ENCODE results near the gene ADH6.
"Not testable (repeated sequence)": the region's sequence is repeated elsewhere in the genome, so short reads cannot be mapped to it uniquely, and the experiment has no call there.

ADH6 gene

DNA sequence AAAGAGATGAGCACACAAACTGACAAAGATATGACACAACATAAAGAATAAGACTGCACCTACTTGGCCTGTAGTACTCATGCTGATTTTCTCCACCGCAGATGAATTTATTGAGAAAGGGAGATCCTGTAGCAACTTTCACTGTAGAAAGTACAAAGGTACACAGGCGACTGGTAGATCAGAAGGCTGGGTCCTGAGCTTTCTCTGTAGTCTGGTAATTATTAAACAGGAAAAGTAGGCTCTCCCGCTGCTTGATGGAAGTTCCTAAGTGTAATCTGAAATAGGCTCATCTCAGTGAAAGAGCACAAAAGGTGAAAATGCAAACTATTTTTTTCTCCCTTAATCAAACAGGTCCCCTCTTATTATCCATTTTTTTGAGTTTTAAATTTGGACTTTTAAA is at the start of gene ADH6:
TSS of gene ADH6 (minus strand) at position 175 of the 400 bp plus-strand sequence. CDS start at position 81, 94 bp downstream.
- no peak for DNase-seq

DNA sequence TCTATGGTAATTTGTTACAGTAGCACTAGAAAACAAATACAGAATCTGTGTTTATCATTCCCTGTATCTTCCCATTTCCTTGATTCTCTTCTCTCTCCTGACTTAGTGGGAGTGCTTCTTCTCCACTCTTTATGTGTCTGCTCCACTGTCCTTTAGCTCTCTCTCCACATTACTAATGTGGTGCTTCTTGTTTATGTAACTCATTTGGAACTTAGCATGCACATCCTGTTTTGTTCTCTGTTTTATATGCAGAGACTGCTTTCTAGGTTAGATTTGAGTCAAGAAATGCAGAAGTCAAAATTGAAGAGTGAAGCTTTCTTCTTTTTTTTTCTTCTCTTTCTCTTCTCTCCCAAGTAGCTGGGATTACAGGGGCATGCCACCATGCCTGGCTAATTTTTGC is 45.9 kb upstream of the ADH6 start:
- DNase-seq = no peak

DNA sequence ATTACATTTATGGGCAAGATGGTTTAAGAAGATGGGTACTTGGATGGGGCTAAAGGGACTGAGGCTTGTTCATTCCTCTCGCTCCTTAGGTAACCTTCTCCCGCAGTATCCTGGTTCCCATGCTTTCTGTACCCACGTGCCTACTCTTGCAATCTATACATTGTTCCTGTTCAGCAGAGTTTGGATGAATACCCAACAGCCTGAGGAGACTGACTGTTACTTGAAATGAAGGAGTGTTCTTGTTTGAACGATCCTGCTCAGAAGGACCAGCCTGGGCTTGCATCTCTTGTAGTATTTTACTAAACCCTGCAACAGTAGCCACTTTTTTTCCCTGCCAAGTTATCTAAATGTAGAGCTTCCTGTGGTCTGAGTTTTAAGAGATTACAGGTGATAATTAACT is 33.7 kb upstream of the ADH6 start:
- DNase-seq = no peak

DNA sequence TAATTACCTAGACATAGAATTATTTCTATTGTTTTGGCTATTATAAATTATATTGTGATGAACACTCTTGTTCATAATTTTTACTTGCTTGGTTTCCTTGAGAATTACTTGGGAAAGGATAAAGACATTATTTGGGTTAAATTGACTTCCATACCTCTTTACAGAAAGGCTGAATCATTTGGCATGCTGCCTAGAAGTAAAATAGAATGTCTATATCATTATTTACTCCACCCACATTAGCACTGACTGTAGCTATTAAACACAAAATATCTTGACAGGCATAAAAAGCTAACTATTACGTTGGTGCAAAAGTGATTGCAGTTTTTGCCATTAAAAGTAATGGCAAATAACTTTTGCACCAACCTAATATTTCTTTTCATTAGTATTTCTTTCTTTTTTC is 29.7 kb upstream of the ADH6 start:
- no peak for DNase-seq

DNA sequence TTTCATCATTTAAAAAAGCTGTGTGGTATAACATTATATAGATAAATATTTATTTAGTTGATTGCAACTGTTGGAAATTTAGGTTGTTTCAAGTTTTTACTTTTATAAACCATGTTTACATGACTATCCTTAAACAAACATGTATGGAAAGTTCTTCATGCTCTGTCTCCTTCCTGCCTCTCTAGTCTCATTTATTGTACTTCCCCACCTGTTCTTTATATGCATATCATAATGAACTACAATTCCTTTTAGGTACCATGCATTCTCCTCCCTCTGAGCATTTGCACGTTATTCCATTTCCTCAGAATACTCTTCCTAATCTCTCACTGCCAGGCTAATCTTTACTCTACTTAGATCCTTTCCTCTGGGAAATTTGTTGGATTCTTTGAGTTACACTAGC is 16.9 kb upstream of the ADH6 start:
- DNase-seq = no peak

DNA sequence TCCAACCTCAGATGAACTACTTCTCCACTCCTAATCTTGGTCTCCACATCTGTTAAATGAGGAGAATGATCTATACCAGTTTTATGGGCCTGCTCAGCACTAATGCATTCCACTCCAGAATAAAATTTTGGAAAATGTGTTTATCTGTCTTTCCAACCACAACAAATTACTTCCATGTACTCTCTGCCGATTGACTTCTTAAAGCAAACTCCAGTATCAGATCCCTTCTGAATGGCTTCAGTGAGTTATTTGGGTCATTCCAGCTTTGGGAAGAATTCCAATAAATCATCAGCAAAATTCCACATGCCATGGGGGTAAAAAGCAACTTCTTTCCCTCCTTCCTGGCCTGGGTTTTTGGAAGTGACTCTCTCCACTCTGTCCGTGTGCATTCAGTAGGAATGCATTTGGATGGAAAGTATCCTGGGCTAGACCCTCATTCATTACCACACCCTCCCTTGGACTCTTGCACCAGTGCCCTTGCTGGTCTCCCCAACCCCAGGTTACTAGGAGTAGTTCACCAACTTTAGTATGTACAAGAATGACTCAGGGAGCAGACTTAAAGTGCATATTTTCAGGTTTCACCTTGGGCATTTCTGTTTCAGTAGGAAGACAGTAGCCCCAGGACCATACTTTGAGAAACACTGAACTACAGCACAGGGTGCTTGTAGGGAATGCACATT is 15.4 kb upstream of the ADH6 start:
- no peak for DNase-seq

DNA sequence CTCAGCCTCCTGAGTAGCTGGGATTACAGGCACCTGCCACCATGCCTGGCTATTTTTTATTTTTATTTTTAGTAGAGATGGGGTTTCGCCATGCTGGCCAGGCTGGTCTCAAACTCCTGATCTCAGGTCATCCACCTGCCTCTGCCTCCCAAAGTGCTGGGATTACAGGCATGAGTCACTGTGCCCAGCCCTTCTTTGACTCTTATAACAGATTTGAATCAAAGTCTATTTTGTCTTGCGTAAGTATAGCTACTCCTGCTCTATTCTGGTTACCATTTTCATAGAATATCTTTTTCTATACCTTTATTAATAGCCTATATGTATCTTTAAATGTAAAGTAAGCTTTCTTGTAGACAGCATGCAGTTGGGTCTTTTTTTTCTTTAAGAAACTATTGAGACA is 14.4 kb upstream of the ADH6 start:
- DNase-seq = not testable (repeated sequence)

DNA sequence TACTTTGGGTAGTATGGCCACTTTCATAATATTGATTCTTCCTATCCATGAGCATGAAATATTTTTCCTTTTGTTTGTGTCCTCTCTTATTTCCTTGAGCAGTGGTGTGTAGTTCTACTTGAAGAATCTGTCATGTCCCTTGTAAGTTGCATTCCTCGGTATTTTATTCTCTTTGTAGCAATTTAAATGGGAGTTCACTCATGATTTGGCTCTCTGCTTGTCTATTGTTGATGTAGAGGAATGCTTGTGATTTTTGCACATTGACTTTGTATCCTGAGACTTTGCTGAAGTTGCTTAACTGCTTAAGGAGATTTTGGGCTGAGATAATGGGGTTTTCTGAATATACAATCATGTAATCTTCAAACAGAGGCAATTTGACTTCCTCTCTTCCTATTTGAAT is 9.7 kb upstream of the ADH6 start:
- DNase-seq = not testable (repeated sequence)

DNA sequence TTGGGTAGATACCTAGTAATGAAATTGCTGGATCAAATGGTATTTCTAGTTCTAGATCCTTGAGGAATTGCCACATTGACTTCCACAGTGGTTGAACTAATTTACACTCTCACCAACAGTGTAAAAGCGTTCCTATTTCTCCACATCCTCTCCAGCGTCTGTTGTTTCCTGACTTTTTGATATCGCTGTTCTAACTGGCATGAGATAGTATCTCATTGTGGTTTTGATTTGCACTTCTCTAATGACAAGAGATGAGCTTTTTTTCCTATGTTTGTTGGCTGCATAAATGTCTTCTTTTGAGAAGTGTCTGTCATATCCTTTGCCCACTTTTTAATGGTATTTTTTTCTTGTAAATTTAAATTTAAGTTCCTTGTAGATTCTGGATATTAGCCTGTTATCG is 8.6 kb upstream of the ADH6 start:
- not testable (repeated sequence) for DNase-seq

DNA sequence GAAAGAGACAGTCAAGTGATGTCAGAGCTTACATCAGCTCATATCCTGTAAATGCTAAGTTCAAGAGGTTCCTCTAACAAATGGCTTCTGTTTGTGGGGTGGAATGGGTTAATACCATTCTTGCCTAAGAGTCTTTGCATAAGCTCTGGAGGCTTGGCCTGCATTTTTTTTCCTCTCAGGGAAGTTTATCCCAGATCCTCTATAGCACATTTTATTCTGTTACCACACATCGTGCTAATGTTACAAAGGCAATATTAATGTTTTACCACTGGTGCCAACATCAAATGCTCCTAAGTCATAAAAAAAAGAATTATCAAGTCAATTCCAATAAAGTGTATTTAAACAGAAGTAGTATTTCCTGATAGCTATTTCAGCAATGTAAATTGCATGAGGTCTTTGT is 2.9 kb upstream of the ADH6 start:
- DNase-seq = no peak

DNA sequence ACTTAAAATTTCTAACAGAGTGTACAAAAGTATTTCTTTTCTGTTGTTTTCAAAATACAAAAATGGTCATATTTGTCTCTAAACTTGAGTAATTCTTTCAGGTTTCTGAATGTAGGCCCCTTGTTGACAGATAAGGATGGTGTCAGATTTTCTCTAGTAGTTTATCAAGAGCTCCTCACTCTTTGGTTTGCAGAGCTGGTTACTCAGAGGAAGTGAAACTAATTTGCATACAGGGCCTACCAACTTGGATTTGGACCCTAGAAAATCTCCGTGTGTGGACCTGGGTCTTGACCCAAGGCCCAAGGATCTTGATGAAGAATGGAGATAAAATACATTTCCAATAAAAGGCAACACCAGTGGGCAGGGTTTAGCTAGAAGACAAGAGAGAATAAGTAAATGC is 433 bp upstream of the ADH6 start:
- no peak for DNase-seq

DNA sequence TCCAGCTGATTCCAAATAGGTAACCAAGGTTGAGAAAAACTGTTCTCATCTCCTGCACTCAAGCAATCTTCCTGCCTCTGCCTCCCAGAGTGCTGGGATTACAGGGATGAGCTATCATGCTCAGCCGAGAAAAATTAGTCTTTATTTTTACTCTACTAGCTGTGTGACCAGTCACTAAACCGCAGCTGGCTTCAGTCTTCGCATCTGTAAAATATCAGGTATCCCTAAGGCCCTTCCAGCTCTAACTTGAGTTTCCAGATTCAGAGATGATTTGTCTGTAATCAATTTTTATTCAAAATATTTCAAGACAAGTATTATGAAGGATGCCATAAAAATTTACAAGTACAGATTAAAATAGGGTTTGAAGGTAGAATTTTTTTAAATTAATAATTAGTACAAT is 3.5 kb downstream of the ADH6 start:
- DNase-seq = no peak

DNA sequence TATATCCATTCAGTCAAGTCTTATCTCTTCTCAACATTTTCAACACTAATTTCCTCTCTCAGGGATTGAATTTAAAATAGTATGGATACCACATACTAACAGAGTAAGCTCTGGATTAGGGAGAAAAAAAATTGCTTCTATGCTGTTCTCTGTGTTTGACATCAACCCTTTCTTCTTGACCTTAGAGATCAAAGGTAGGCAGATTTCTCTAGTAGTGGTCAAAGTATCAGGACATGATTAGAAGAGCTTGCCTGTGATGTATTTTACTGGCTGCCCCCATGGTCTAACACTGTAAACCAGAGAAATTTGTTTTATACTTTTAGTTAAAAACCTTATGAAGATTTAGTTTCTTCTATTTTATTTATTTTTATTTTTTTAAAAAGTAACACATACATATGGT is 8.3 kb downstream of the ADH6 start:
- DNase-seq = no peak

DNA sequence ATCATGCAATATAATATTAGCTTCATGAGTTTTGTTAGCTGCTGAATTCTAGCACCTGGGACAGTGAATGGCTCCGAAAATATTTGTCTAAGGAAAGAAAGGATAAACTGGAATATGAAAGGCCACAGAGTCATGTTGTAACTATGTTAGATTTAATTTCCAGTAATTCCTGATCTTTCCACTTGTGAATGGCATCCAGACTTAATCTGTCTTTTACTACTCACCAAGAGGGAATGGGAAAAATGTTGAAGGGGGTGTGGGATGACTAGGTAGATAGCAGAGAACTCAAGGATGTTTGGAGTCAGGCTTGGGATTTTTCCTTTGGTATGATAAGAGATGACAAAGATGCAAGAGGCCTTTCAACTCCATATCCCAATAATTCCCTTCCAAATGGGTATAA is 9.4 kb downstream of the ADH6 start:
- DNase-seq = no peak

DNA sequence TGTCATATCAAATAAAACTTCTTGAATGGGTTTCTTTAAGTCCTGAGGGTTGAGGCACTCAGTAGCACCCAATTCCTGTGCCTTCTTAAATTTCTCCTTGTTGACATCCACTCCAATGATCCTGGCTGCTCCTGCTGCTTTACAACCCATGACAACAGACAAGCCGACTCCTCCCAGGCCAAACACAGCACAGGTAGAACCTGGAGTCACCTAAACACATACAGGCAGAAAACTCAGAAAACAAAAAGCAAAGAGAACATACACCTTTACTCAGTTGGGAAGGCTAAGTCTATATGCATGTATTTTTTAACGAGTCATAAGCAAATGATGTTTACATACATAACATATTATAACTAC is 10.3 kb downstream of the ADH6 start:
- no peak for DNase-seq

DNA sequence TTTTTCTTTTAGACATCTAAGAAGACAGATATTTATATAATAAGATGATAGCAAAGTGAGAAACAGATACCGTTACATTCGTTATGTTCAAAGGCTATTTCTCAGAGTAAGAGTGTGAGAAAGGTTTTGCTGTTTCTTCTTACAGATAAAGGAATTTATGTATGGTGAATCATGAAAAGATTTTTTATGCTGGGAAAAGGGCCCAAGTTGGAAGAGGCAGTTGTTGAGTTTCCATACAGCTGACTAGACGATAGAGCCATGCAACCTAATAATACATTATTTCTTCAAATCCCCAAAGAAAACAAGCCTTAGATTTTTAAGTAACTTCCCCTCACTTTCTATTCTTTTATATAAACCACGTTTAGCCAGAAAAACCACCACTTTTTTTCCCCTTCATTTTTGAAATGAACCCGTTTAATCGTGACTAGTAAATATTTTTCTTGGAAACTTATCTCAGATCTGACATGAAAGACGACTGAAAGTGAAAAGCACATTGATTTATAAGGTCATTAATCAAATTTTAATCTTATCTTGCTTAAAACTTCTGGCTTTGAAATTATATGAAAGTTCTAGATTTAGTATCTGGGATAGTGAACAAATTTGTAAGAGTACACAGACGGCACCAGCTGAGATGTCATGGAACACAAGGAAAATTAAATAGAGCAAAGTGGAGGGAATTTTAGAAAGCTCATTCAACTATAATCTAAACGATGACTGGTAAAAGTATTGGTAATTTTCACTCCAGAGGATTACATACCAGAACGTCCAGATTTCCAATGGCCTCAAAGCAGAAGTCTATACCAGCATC is 10.9 kb downstream of the ADH6 start:
- DNase-seq = no peak

DNA sequence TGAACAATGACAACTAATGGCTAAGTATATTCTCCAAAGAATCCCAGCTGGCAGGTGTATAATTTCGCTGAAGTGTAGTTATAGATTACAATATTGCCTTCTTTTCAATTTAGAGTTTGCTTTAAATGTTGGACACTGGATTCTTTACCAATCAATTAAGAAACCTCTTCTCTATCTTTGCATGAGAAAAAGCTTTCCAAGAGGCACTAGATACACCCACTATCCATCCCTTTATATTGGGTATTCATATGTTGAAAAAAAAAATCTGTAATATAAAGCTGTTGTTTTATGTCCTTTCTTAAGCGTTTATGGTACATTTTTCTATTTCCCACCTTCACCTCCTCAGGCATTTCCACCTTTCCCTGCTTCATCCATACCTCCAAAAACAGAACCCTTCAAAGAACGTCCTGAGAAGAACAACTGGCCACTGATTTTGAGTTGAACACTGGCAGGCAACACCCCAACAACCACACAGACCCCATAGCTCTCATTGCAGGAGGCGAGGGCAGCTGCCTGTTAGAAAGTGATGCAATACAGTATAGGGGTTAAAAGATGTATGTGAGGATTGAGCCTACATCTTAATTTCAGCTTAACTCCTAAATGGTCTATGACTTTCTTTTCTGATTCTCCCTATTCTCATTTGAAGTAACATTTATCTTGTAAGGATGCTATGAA is 11.8 kb downstream of the ADH6 start:
- no peak for DNase-seq

DNA sequence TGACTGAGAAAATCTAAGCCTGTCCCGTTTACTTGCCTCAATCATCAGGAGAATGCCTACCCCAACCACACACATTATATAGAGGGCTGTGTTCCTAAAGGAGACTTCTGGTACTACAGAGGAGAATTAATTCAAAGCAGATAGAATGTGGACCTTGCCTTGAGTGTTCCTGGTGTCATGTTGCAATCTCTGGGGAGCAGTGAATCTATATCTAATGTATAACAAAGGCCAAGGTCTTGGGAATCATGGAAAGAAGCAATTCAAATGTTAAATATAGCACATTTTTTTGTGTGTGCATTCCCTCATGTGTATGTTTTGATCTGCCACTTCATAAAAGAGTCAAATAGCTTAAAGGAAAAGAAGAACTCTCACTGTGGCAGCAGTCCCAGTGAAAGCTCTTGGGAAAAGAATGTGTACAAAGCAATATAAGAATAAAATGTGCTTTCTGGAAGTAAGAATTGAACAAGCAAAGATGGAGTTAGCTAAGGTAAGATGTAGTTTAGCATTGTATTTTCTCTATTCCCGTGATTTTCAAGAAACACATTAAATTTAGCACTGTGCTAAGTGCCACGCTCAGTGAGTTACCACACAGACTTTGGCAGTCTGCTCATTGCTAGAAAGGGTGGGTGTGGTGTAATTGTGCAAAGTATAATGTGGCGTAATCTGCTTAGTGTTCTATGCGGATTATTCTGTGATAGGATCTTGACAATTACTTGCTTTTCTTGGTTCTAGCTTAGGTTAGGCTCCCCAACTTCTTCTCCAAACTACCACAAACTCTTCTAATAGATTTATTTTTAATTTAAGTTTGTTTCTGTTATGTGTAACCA is 13.7 kb downstream of the ADH6 start:
- no peak for DNase-seq

DNA sequence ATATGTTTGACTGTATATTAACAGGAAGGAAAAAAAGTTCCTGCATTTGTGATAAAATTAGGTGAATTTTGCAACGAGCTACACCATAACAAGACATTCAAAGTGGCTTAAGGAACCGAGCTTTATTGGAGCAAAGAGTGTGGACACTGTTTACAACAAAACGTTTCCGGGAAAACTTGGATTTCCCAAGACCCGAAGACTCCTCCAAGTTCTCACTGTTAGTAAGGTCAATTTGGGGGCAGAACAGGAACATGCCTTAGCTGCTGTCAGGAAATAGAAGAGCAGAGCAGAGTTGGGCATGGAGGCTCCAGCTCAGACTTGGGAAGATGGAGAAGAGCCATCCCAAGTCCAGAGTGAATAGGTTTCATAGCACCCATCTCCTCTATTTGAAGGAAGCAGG is 16.5 kb downstream of the ADH6 start:
- no peak for DNase-seq

DNA sequence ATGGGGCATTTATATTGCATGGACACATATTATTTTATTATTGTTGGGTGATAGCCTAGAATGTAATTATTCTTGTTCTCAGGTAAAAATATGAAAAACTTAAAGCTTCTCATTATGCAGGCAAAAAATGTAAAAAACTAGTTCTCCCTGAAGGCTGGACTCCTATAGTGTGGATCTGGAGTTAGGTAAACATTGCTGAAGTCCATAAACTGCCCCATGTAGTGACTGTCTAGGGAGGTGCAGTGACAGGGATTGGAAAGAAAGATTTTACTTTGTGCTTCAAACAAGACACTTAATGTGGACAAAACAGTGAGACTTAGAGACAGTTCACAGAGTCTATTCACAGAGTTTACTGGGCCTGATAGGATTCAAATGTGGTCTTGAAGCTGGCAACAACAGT is 17.0 kb downstream of the ADH6 start:
- DNase-seq = no peak

DNA sequence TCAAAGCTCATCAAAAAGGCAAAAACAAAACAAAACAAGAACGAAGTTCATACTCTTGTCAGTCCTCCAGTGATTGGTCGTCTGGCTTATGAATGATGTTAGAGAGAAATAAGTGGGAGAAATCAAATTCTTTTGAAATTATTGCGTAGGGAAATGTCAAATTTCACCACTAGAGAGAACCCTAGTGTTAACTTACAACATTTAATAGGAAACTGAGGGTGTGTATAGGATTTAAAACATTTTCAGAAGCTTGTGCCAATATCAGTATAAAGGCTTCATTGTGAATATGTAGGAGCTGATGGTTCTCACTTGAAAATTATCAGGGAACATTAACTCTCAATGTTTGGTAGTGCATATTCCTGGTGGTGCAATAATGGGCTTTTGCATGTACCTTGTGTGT is 17.4 kb downstream of the ADH6 start:
- DNase-seq = no peak

DNA sequence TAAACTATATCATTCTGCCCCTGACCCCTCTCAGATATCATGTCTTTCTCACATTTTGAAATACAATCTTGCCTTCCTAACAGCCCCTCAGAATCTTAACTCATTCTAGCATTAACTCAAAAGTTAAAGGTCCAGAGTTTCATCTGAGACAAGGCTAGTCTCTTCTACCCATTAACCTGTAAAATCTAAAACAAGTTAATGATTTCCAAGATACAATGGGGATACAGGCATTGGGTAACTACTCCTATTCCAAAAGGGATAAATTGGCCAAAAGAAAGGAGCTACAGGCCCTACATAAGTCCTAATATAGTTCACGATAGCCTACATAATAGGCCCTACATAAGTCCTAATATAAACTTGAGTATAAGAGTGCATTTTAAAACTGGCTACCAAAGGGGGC is 18.9 kb downstream of the ADH6 start:
- DNase-seq = no peak

DNA sequence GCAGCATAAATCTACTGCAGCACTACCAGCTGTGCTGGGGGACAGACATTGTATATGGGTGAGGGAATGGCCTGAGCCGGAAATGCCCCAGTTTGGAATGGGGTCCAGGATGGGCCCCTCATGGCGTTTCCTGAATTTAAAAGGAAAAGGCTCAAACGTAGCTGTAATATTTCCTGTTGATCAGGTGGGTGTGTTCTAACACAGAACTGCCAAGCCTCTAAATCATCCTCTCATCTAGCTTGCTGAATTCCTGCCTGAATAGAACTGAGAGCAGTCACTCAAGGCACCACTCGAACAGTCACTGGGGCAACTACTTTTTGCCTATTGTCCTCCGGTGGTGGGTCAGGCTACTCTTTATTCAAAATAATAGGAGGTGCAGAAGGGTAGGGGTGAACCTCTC is 28.7 kb downstream of the ADH6 start:
- DNase-seq = no peak
